Measurements from ENCODE around the gene MMP15.

GRCh38 chr16:58094026-58094425, 68.5 kb downstream of the MMP15 start:
- TF ChIP-seq CTCF (IDR thresholded peaks at IDR 0.05) = no peak
- no peak for TF ChIP-seq POLR2A (IDR thresholded peaks at IDR 0.05)
- TF ChIP-seq EP300 (IDR thresholded peaks at IDR 0.05) = no peak
